Measurements from ENCODE around the gene ATG10. TPM values are rescaled to one million over a fixed set of nuclear protein-coding genes. Genes with fewer than 3 reads are reported as not detected.
"Not testable (repeated sequence)": the region's sequence is repeated elsewhere in the genome, so short reads cannot be mapped to it uniquely, and the experiment has no call there.

The ATG10 gene
- total RNA-seq, 1 experiment from 2014 or later = 10.0 TPM

GRCh38 chr5:82057051-82057450 lies 85.2 kb downstream of the ATG10 start:
- no peaks in the 10 kb centered on the region for H3K4me1 Mint-ChIP-seq (ENCODE audit: low read depth, unreplicated experiment)
- no peaks in the 10 kb centered on the region for H3K27me3 Mint-ChIP-seq (ENCODE audit: unreplicated experiment)
- H3K36me3 Mint-ChIP-seq (ENCODE audit: insufficient read depth, unreplicated experiment) = no peaks in the 10 kb centered on the region
- H3K4me3 Mint-ChIP-seq (ENCODE audit: low read depth, unreplicated experiment) = no peak overlapping the region
- no peaks in the 10 kb centered on the region for H3K9me3 Mint-ChIP-seq (ENCODE audit: low read depth, unreplicated experiment)
- no peak for TF ChIP-seq CTCF (IDR thresholded peaks at IDR 0.05; ENCODE audit: unreplicated experiment)
- DNase-seq = no peak
- CTCF ChIA-PET = interaction anchor here (0.8 kb wide), 1 partner anchor 81 kb away, joined by 3 read pairs; no protein-coding TSS in a partner anchor
- H3K27ac Mint-ChIP-seq (ENCODE audit: unreplicated experiment) = no peak overlapping the region
- no TSS peak for BruUV-seq (replicated peaks)
- intact Hi-C loops (cut with micrococcal nuclease; ENCODE audit: unreplicated experiment) = no loop called here

- Mint-ChIP-seq H3K9me3 (ENCODE audit: low read depth, unreplicated experiment) (no peaks in the 10 kb centered on the region), H3K27me3 (ENCODE audit: unreplicated experiment) (no peaks in the 10 kb centered on the region), H3K4me1 (ENCODE audit: low read depth, unreplicated experiment) (no peaks in the 10 kb centered on the region), H3K4me3 (ENCODE audit: low read depth, unreplicated experiment) (no peak overlapping the region), H3K27ac (ENCODE audit: unreplicated experiment) (no peak overlapping the region), H3K36me3 (ENCODE audit: insufficient read depth, unreplicated experiment) (no peaks in the 10 kb centered on the region)
- TF ChIP-seq CTCF (IDR thresholded peaks at IDR 0.05; ENCODE audit: unreplicated experiment) = no peak
- intact Hi-C loops (cut with micrococcal nuclease; ENCODE audit: unreplicated experiment) = no loop called here
- CTCF ChIA-PET = no interaction called here
- BruUV-seq (replicated peaks) = no TSS peak
- DNase-seq = no peak
Measured at GRCh38 chr5:82058710-82059109, 86.9 kb downstream of the ATG10 start.

GRCh38 chr5:82066791-82067190 lies 95.0 kb downstream of the ATG10 start:
- no TSS peak for BruUV-seq (replicated peaks)
- CTCF ChIA-PET = no interaction called here
- Mint-ChIP-seq H3K27ac (ENCODE audit: unreplicated experiment) (no peak overlapping the region), H3K4me3 (ENCODE audit: low read depth, unreplicated experiment) (no peak overlapping the region), H3K36me3 (ENCODE audit: insufficient read depth, unreplicated experiment) (no peaks in the 10 kb centered on the region), H3K27me3 (ENCODE audit: unreplicated experiment) (no peaks in the 10 kb centered on the region), H3K4me1 (ENCODE audit: low read depth, unreplicated experiment) (no peaks in the 10 kb centered on the region), H3K9me3 (ENCODE audit: low read depth, unreplicated experiment) (no peaks in the 10 kb centered on the region)
- intact Hi-C loops (cut with micrococcal nuclease; ENCODE audit: unreplicated experiment) = no loop called here
- TF ChIP-seq CTCF (IDR thresholded peaks at IDR 0.05; ENCODE audit: unreplicated experiment) = no peak
- DNase-seq = no peak

- H3K9me3 Mint-ChIP-seq (ENCODE audit: low read depth, unreplicated experiment); H3K4me3 Mint-ChIP-seq (ENCODE audit: low read depth, unreplicated experiment); H3K4me1 Mint-ChIP-seq (ENCODE audit: low read depth, unreplicated experiment); intact Hi-C loops (cut with micrococcal nuclease; ENCODE audit: unreplicated experiment); H3K27ac Mint-ChIP-seq (ENCODE audit: unreplicated experiment); H3K36me3 Mint-ChIP-seq (ENCODE audit: insufficient read depth, unreplicated experiment); H3K27me3 Mint-ChIP-seq (ENCODE audit: unreplicated experiment); DNase-seq; CTCF ChIA-PET; BruUV-seq (replicated peaks): not testable (repeated sequence)
Measured at GRCh38 chr5:82068042-82068441, 96.2 kb downstream of the ATG10 start.

GRCh38 chr5:82068723-82069122 lies 96.9 kb downstream of the ATG10 start:
- no peaks in the 10 kb centered on the region for H3K9me3 Mint-ChIP-seq (ENCODE audit: low read depth, unreplicated experiment)
- no peak overlapping the region for H3K27ac Mint-ChIP-seq (ENCODE audit: unreplicated experiment)
- intact Hi-C loops (cut with micrococcal nuclease; ENCODE audit: unreplicated experiment) = no loop called here
- no peak for DNase-seq
- CTCF ChIA-PET = no interaction called here
- no peak overlapping the region for H3K4me3 Mint-ChIP-seq (ENCODE audit: low read depth, unreplicated experiment)
- no TSS peak for BruUV-seq (replicated peaks)
- H3K4me1 Mint-ChIP-seq (ENCODE audit: low read depth, unreplicated experiment) = peaks cover 10% of the 10 kb centered on the region
- no peaks in the 10 kb centered on the region for H3K36me3 Mint-ChIP-seq (ENCODE audit: insufficient read depth, unreplicated experiment)
- TF ChIP-seq CTCF (IDR thresholded peaks at IDR 0.05; ENCODE audit: unreplicated experiment) = no peak
- no peaks in the 10 kb centered on the region for H3K27me3 Mint-ChIP-seq (ENCODE audit: unreplicated experiment)
